ENCODE results near the gene DNER. TPM values are rescaled to one million over a fixed set of nuclear protein-coding genes. Genes with fewer than 3 reads are reported as not detected.
"Not testable (repeated sequence)": the region's sequence is repeated elsewhere in the genome, so short reads cannot be mapped to it uniquely, and the experiment has no call there.

DNER gene
- polyA plus RNA-seq, 6 donors from 2014 or later, result not detected

- Mint-ChIP-seq H3K9me3 (peaks cover 0 to 24% (median 5%) of the 10 kb centered on the region in 7 donors), H3K4me3 (no peak overlapping the region), H3K27ac (no peak overlapping the region), H3K36me3 (peaks cover 4 to 16% of the 10 kb centered on the region in 2 donors), H3K4me1 (peaks cover under 1 to 4% (median 3%) of the 10 kb centered on the region in 3 donors), H3K27me3 (peaks cover 46 to 67% (median 56%) of the 10 kb centered on the region in 3 donors)
- ATAC-seq (ENCODE audit: low read depth in 2 of 2) (no peak), DNase-seq (no peak)
These were observed 6.0 kb downstream of the DNER start for GRCh38 chr2:229708335-229708734.

GRCh38 chr2:229703909-229704630, 10.3 kb downstream of the DNER start:
- Mint-ChIP-seq H3K36me3 (no peaks in the 10 kb centered on the region), H3K27me3 (peaks cover 23 to 52% (median 47%) of the 10 kb centered on the region in 3 donors)

GRCh38 chr2:229701716-229702115, 12.6 kb downstream of the DNER start:
- peaks cover 29 to 45% (median 44%) of the 10 kb centered on the region in 3 donors for H3K27me3 Mint-ChIP-seq
- ATAC-seq (ENCODE audit: low read depth in 2 of 2), result no peak
- no peak overlapping the region for H3K27ac Mint-ChIP-seq
- H3K4me1 Mint-ChIP-seq, result no peaks in the 10 kb centered on the region
- peaks cover 0 to 4% of the 10 kb centered on the region in 2 donors for H3K36me3 Mint-ChIP-seq
- H3K4me3 Mint-ChIP-seq, result no peak overlapping the region
- no peak for DNase-seq
- peaks cover 0 to 4% (median 0%) of the 10 kb centered on the region in 7 donors for H3K9me3 Mint-ChIP-seq

More at GRCh38 chr2:229703909-229704630, 10.3 kb downstream of the DNER start:
- no peak for DNase-seq
- Mint-ChIP-seq H3K9me3 (peaks cover 0 to 2% (median 0%) of the 10 kb centered on the region in 7 donors), H3K4me3 (no peak overlapping the region), H3K4me1 (no peaks in the 10 kb centered on the region), H3K27ac (no peak overlapping the region)
- ATAC-seq (ENCODE audit: low read depth in 2 of 2), result no peak

DNA sequence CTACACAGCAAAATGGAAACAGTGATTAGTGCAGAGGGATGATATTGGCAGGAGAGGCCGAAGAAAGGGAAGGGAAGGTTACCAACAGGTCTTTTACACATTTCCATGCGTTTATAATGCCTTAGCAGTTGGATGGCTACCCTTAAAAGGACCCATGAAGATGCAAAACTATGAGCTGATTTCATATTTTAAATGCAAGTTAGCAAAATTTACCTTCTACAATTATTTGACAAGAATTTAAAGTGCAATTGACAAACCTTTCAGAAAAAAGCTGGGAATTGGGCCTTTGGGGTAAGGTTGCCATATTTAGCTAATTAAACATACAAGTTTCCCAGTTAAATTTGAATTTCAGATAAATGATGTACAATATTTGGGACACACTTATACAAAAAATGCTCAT, 13.3 kb downstream of the DNER start:
- ATAC-seq (ENCODE audit: low read depth in 2 of 2) (no peak), DNase-seq (no peak)
- Mint-ChIP-seq H3K27ac (no peak overlapping the region), H3K4me1 (no peaks in the 10 kb centered on the region), H3K36me3 (peaks cover 0 to 8% of the 10 kb centered on the region in 2 donors), H3K4me3 (no peak overlapping the region), H3K9me3 (peaks cover 0 to 6% (median 0%) of the 10 kb centered on the region in 7 donors), H3K27me3 (peaks cover 36 to 50% (median 49%) of the 10 kb centered on the region in 3 donors)

- Mint-ChIP-seq H3K4me3 (no peak overlapping the region), H3K4me1 (no peaks in the 10 kb centered on the region), H3K9me3 (peaks cover 0 to 13% (median 2%) of the 10 kb centered on the region in 7 donors), H3K27ac (no peak overlapping the region), H3K27me3 (peaks cover 40 to 49% (median 46%) of the 10 kb centered on the region in 3 donors), H3K36me3 (peaks cover 0 to 8% of the 10 kb centered on the region in 2 donors)
- DNase-seq, result no peak
- no peak for ATAC-seq (ENCODE audit: low read depth in 2 of 2)
These were observed 18.4 kb downstream of the DNER start for GRCh38 chr2:229695961-229696360.

GRCh38 chr2:229693845-229694244, 20.5 kb downstream of the DNER start:
- not testable (repeated sequence) for DNase-seq; H3K4me1 Mint-ChIP-seq; H3K4me3 Mint-ChIP-seq; H3K27ac Mint-ChIP-seq; ATAC-seq (ENCODE audit: low read depth in 2 of 2); H3K36me3 Mint-ChIP-seq
- Mint-ChIP-seq H3K27me3 (peaks cover 40 to 43% (median 42%) of the 10 kb centered on the region in 3 donors), H3K9me3 (peaks cover 0 to 13% (median 6%) of the 10 kb centered on the region in 7 donors)

DNA sequence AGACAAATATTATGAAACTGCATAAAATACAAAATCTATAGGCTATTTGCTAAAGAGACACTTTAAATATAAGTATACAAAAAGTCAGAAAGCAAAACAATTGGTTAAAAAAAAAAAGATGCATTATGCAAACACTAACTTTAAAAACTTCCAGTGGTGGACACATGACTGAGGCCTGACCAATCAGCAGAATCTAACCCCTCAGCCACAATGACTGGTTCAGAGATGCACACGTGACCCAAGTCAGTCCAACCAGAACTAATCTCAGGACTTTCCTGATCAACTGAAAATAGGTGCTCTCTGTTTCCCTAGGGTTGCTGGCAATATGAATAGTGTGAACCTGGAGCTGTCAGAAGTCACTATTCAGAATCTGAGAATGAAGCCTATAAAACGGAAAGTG, 22.7 kb downstream of the DNER start:
- DNase-seq (no peak), ATAC-seq (ENCODE audit: low read depth in 2 of 2) (no peak)
- H3K4me1 Mint-ChIP-seq, result no peaks in the 10 kb centered on the region
- H3K36me3 Mint-ChIP-seq, result peaks cover 0 to 4% of the 10 kb centered on the region in 2 donors
- H3K27ac Mint-ChIP-seq, result no peak overlapping the region
- peaks cover 35 to 46% (median 45%) of the 10 kb centered on the region in 3 donors for H3K27me3 Mint-ChIP-seq
- H3K9me3 Mint-ChIP-seq, result peaks cover 0 to 13% (median 6%) of the 10 kb centered on the region in 7 donors
- H3K4me3 Mint-ChIP-seq, result no peak overlapping the region

- H3K27ac Mint-ChIP-seq, result no peak overlapping the region
- no peaks in the 10 kb centered on the region for H3K4me1 Mint-ChIP-seq
- H3K27me3 Mint-ChIP-seq, result peaks cover 26 to 41% (median 41%) of the 10 kb centered on the region in 3 donors
- ATAC-seq (ENCODE audit: low read depth in 2 of 2) (no peak), DNase-seq (no peak)
- no peaks in the 10 kb centered on the region for H3K36me3 Mint-ChIP-seq
- H3K9me3 Mint-ChIP-seq, result peaks cover 0 to 14% (median 6%) of the 10 kb centered on the region in 7 donors
- H3K4me3 Mint-ChIP-seq, result no peak overlapping the region
These were observed 25.0 kb downstream of the DNER start for GRCh38 chr2:229689307-229689839.

GRCh38 chr2:229688141-229688540, 26.2 kb downstream of the DNER start:
- no peaks in the 10 kb centered on the region for H3K36me3 Mint-ChIP-seq
- DNase-seq, result no peak
- H3K4me3 Mint-ChIP-seq, result no peak overlapping the region
- H3K27me3 Mint-ChIP-seq, result peaks cover 31 to 48% (median 46%) of the 10 kb centered on the region in 3 donors
- no peak for ATAC-seq (ENCODE audit: low read depth in 2 of 2)
- no peaks in the 10 kb centered on the region for H3K4me1 Mint-ChIP-seq
- H3K9me3 Mint-ChIP-seq, result peaks cover 0 to 10% (median 6%) of the 10 kb centered on the region in 7 donors
- no peak overlapping the region for H3K27ac Mint-ChIP-seq

DNA sequence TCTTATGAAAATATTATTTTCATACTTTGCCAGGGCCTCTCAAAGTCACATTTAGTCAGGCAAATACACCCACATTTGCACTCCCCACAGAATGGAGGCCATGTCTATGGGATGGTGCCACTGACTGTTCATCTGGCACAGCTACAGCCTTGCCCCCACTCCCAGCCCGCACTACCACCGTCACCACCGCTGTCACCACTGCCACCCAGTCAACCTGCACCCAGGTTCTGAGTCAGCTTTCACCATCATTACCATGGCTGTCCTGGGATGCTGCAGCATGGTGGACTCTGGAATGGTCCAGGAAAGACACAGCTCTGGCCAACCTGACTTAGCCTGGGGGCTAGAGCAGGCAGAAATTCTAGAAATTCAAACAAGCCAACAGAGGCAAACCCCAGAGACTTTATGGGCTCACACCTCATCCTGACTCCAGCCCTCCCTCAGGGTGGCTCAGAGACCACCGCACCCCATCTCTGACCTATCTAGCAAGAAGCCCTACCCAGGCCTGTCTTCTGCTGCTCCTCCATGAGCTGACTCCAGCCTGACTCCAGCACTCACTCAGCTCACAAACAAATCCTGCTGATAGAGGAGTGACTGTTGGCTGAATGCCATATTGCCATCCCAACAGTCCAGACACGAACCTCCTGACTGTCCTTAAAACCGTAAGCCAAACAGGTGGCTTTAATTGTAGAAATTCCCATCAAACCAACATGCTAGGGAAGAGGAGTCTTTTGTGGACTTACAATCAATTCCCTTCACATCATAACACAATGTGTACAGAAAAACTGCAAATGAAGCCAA, 28.0 kb downstream of the DNER start:
- ATAC-seq (ENCODE audit: low read depth in 2 of 2) (no peak), DNase-seq (no peak)
- Mint-ChIP-seq H3K27me3 (peaks cover 34 to 56% (median 50%) of the 10 kb centered on the region in 3 donors), H3K4me1 (no peaks in the 10 kb centered on the region), H3K27ac (no peak overlapping the region), H3K4me3 (no peak overlapping the region), H3K36me3 (no peaks in the 10 kb centered on the region), H3K9me3 (peaks cover 0 to 10% (median 5%) of the 10 kb centered on the region in 7 donors)

DNA sequence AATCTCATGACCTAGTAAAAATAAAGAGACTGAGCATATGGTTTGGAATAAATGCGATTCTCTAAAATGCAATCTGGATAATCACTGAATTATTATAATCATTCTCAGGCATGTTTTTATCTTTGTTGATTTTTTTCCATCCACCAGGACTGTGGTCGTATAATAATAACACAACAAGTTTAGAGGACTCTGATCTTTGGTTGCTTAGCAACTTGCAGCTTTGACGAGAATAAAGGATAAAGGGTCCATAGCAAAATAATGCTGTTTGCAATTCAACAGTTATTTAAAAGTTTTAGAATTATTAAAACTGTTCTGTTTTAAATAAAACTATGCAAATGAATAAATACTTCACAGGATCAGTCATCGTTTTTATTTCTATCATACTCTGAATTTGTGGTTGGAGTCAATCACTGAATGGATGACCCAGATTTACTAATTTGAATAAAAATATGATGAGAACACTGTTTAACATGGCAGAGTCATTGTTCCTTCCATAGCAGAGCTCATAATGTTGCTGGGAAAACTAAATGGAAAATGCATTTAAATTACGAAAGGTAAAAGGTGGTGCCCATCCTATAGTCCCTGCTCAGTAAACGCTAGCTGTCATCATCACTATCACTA, 29.3 kb downstream of the DNER start:
- Mint-ChIP-seq H3K36me3 (no peaks in the 10 kb centered on the region), H3K27me3 (peaks cover 36 to 68% (median 51%) of the 10 kb centered on the region in 3 donors), H3K4me3 (no peak overlapping the region), H3K9me3 (peaks cover 0 to 6% (median 3%) of the 10 kb centered on the region in 7 donors), H3K4me1 (no peaks in the 10 kb centered on the region), H3K27ac (no peak overlapping the region)
- ATAC-seq (ENCODE audit: low read depth in 2 of 2) (no peak), DNase-seq (no peak)

- Mint-ChIP-seq H3K36me3 (no peaks in the 10 kb centered on the region), H3K9me3 (peaks cover 0 to 1% (median 0%) of the 10 kb centered on the region in 7 donors), H3K27ac (no peak overlapping the region), H3K4me3 (no peak overlapping the region), H3K4me1 (no peaks in the 10 kb centered on the region), H3K27me3 (peaks cover 56 to 69% (median 65%) of the 10 kb centered on the region in 3 donors)
- ATAC-seq (ENCODE audit: low read depth in 2 of 2) (no peak), DNase-seq (no peak)
These were observed 34.8 kb downstream of the DNER start for GRCh38 chr2:229679393-229680125.

Data from naive B cell (primary cell).